Activated T-helper 1 cell treated with anti-CD3 and anti-CD28 coated beads, Interleukin-2, amount 50 U/mL, for 16 hours (primary cell): ENCODE data around the gene XYLT1.

Source experiments
- DNase-seq, 2 donors: peaks; one replicate each; pipeline ENCODE4 v3.0.0-alpha.2; 2020; ENCODE audit warnings: low read depth in 1 of 2, low spot score in 1 of 2

Gene XYLT1

GRCh38 chr16:17070882-17071592 lies 399.7 kb downstream of the XYLT1 start:
- peak; percentile 58 to 64 for DNase-seq

DNA sequence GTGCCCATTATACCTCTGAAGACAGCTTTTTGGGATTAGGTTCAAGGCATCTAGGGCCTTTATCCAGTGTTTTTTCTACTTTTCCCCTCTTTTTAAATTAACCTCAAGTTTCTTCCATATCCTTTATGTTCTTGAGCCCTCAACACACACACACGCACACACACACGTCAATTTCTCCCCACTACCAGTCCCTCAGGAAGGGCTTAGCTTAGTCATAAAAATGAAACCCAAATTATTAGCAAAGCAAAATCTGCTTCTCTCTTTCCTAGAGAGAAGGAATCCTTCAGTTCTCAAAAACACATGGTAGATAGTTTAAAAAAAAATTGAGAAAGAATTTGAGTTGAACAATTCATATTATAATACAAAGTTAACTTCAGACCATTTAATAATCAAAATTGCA lies 401.1 kb downstream of the XYLT1 start:
- DNase-seq, result no peak

DNA sequence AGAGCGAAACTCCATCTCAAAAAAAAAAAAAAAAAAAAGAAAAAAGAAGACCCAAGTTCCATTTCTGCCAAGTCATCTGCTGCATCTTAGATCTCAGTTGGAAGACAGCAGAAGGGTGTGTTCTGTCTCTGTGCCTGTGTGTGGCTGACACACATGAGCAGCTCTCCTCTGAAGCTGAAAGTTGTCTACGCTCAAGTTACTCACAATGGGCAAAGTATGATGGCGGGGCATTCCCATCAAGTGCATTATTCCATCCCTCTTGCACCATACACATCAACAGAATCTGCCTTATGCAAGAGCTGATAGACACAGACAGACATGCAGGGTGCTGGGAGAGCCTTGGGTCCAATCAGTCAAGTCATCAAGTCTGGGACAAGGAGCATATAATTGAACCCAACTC lies 402.2 kb downstream of the XYLT1 start:
- DNase-seq, result no peak

DNA sequence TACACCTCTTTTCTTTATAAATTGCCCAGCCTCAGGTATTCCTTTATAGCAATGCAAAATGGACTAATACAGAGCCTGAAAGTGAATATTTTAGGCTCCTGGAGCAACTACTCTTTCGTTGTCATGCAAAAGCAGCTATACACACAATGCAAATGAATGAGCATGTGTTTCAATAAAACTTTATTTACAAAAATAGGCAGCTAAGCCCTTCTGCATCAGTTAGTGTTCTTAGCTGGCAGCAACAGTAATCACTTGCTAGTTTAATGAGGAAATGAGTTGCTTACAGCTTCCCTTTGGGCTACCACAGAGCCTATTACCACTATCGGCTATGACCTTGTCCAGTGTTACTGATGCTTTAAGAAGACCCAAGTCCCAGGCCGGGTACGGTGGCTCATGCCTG lies 402.9 kb downstream of the XYLT1 start:
- DNase-seq, result no peak

GRCh38 chr16:17063201-17064139 lies 407.3 kb downstream of the XYLT1 start:
- no peak for DNase-seq

DNA sequence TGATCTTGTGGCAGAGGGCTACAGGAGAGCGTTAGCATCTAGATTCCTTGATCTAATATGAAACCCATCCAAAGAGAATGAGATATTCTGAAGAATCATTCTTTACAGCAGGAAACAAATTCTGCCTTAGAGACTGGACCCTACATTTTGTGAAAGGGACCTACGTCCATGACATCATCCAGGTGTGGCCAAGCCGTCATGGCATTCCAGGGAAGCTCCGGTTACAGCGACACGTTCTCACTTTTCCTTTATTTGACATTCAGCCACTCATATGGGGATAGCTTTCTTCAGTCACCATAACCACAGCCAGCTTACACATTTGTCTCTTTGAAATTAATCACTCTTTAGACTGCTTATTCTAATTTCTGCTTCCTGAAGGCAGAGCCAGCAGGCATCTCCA lies 408.1 kb downstream of the XYLT1 start:
- DNase-seq, result no peak

GRCh38 chr16:17061326-17061725 lies 409.4 kb downstream of the XYLT1 start:
- no peak for DNase-seq

- DNase-seq, result no peak
These were observed 412.3 kb downstream of the XYLT1 start for GRCh38 chr16:17058471-17058870.

- no peak for DNase-seq
These were observed 414.1 kb downstream of the XYLT1 start for GRCh38 chr16:17056666-17057065.

DNA sequence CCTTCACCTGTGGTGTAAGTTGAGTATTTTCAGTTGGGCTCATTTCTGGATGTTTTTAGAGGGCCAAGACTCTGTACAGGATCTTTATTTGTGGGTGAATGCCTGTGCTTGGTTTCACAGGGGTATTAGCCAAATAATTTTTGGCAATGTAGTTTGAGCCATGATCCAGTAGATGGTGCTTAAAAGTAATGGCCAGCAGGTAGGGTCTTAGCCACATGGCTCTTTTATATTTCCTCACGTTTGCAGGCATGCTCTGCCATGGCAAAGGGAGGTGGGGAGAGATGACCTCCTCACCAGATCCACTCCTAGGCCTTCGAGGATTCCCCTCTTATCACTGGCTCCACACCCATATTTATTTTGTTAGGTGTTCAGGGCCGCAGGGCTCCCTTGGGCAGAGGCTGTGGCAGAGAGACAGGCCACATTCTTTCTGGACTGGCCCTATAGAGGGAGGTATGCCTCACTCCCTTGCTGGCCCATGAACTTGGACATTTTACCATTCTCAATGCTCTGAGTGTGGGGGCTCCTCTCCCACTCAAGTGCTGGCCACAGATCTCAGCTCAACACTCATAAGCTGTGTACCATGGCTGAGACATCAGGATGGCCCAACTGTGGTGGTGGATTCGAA lies 417.1 kb downstream of the XYLT1 start:
- no peak for DNase-seq
